Stimulated activated CD8-positive, alpha-beta memory T cell treated with anti-CD3 and anti-CD28 coated beads, Interleukin-7, amount 100 ng/mL, for 1 hour (primary cell): Measurements from ENCODE around the gene DTX1.

Experiments
- DNase-seq, 2 donors: peaks; one replicate each; pipeline ENCODE4 v3.0.0-alpha.2; 2020; ENCODE audit warnings: low read depth in 2 of 2

The DTX1 gene

GRCh38 chr12:113071135-113072112 lies 14.9 kb downstream of the DTX1 start:
- DNase-seq = no peak

- DNase-seq = no peak
Measured at GRCh38 chr12:113072136-113072535, 15.6 kb downstream of the DTX1 start.

- DNase-seq = no peak
Measured at GRCh38 chr12:113073586-113073985, 17.1 kb downstream of the DTX1 start.

- DNase-seq = no peak
Measured at GRCh38 chr12:113075137-113075683, 18.7 kb downstream of the DTX1 start.

- DNase-seq = no peak
Measured at GRCh38 chr12:113077057-113077858, 20.7 kb downstream of the DTX1 start.

GRCh38 chr12:113077859-113078255 lies 21.3 kb downstream of the DTX1 start:
- DNase-seq = no peak

GRCh38 chr12:113081873-113082272 lies 25.3 kb downstream of the DTX1 start:
- DNase-seq = no peak

- DNase-seq = no peak
Measured at GRCh38 chr12:113082486-113083148, 26.1 kb downstream of the DTX1 start.

GRCh38 chr12:113083863-113084435 lies 27.4 kb downstream of the DTX1 start:
- no peak for DNase-seq

GRCh38 chr12:113086249-113087164 lies 30.0 kb downstream of the DTX1 start:
- DNase-seq = no peak

- DNase-seq = no peak
Measured at GRCh38 chr12:113087193-113087592, 30.7 kb downstream of the DTX1 start.

GRCh38 chr12:113088037-113088436 lies 31.5 kb downstream of the DTX1 start:
- no peak for DNase-seq

GRCh38 chr12:113088971-113089756 lies 32.6 kb downstream of the DTX1 start:
- no peak for DNase-seq

- DNase-seq = no peak
Measured at GRCh38 chr12:113089839-113090238, 33.3 kb downstream of the DTX1 start.

- no peak for DNase-seq
Measured at GRCh38 chr12:113090740-113091139, 34.2 kb downstream of the DTX1 start.

- DNase-seq = no peak
Measured at GRCh38 chr12:113091506-113091905, 35.0 kb downstream of the DTX1 start.

GRCh38 chr12:113092607-113093408 lies 36.3 kb downstream of the DTX1 start:
- no peak for DNase-seq

- no peak for DNase-seq
Measured at GRCh38 chr12:113093409-113094101, 37.0 kb downstream of the DTX1 start.
